Measurements from ENCODE around the gene NFX1.

The NFX1 gene

GRCh38 chr9:33267151-33267767 lies 23.1 kb upstream of the NFX1 start:
- no peak for DNase-seq (ENCODE audit: low spot score)

GRCh38 chr9:33270146-33270545 lies 20.2 kb upstream of the NFX1 start:
- DNase-seq (ENCODE audit: low spot score) = no peak

GRCh38 chr9:33272061-33272460 lies 18.3 kb upstream of the NFX1 start:
- DNase-seq (ENCODE audit: low spot score) = no peak

GRCh38 chr9:33273266-33273971 lies 16.9 kb upstream of the NFX1 start:
- no peak for DNase-seq (ENCODE audit: low spot score)

GRCh38 chr9:33273972-33274328 lies 16.4 kb upstream of the NFX1 start:
- no peak for DNase-seq (ENCODE audit: low spot score)

GRCh38 chr9:33277484-33277883 lies 12.8 kb upstream of the NFX1 start:
- no peak for DNase-seq (ENCODE audit: low spot score)

GRCh38 chr9:33285502-33285901 lies 4.8 kb upstream of the NFX1 start:
- no peak for DNase-seq (ENCODE audit: low spot score)

- peak; percentile 70 for DNase-seq (ENCODE audit: low spot score)
These were observed 3.2 kb upstream of the NFX1 start for GRCh38 chr9:33287087-33287490.

- DNase-seq (ENCODE audit: low spot score) = no peak
These were observed 2.1 kb upstream of the NFX1 start for GRCh38 chr9:33288235-33288634.

GRCh38 chr9:33288828-33289483 lies 1.4 kb upstream of the NFX1 start:
- no peak for DNase-seq (ENCODE audit: low spot score)

GRCh38 chr9:33289496-33289895 lies 820 bp upstream of the NFX1 start:
- DNase-seq (ENCODE audit: low spot score) = no peak

- no peak for DNase-seq (ENCODE audit: low spot score)
These were observed 425 bp upstream of the NFX1 start for GRCh38 chr9:33289936-33290246.

GRCh38 chr9:33291031-33291397 lies 698 bp downstream of the NFX1 start:
- no peak for DNase-seq (ENCODE audit: low spot score)

- DNase-seq (ENCODE audit: low spot score) = no peak
These were observed 1.6 kb downstream of the NFX1 start for GRCh38 chr9:33291901-33292300.

GRCh38 chr9:33293782-33294181 lies 3.5 kb downstream of the NFX1 start:
- DNase-seq (ENCODE audit: low spot score) = no peak

GRCh38 chr9:33294670-33295432 lies 4.5 kb downstream of the NFX1 start:
- no peak for DNase-seq (ENCODE audit: low spot score)

- DNase-seq (ENCODE audit: low spot score) = no peak
These were observed 5.3 kb downstream of the NFX1 start for GRCh38 chr9:33295571-33295970.

- no peak for DNase-seq (ENCODE audit: low spot score)
These were observed 7.1 kb downstream of the NFX1 start for GRCh38 chr9:33297432-33297831.

- DNase-seq (ENCODE audit: low spot score) = no peak
These were observed 10.2 kb downstream of the NFX1 start for GRCh38 chr9:33300546-33300945.

- DNase-seq (ENCODE audit: low spot score) = no peak
These were observed 14.0 kb downstream of the NFX1 start for GRCh38 chr9:33304362-33304761.

- DNase-seq (ENCODE audit: low spot score) = no peak
These were observed 15.7 kb downstream of the NFX1 start for GRCh38 chr9:33306037-33306436.

GRCh38 chr9:33307067-33307466 lies 16.8 kb downstream of the NFX1 start:
- no peak for DNase-seq (ENCODE audit: low spot score)

GRCh38 chr9:33309903-33310302 lies 19.6 kb downstream of the NFX1 start:
- no peak for DNase-seq (ENCODE audit: low spot score)
